Measurements from ENCODE around the gene RPL41.

The RPL41 gene

GRCh38 chr12:56086096-56086495, 30.3 kb upstream of the RPL41 start:
- DNase-seq (ENCODE audit: low read depth, low spot score): no peak

GRCh38 chr12:56086608-56087007, 29.8 kb upstream of the RPL41 start:
- Histone ChIP-seq H3K4me1 (ENCODE audit: insufficient read depth, insufficient read length) (peaks cover 7% of the 10 kb centered on the region), H3K9me3 (ENCODE audit: insufficient read depth, low read length) (no peaks in the 10 kb centered on the region), H3K27me3 (ENCODE audit: insufficient read depth, insufficient read length) (no peaks in the 10 kb centered on the region), H3K9ac (ENCODE audit: insufficient read length, low read depth) (no peak overlapping the region), H3K4me3 (ENCODE audit: insufficient read length, low read depth) (no peak overlapping the region), H3K36me3 (ENCODE audit: insufficient read depth, insufficient read length, low read length) (peaks cover 24% of the 10 kb centered on the region)
- DNase-seq (ENCODE audit: low read depth, low spot score): no peak
- TF ChIP-seq ZNF274 (IDR thresholded peaks at IDR 0.05; ENCODE audit: low read depth, low read length) (no peak), SUZ12 (IDR thresholded peaks at IDR 0.05; ENCODE audit: extremely low read depth, insufficient read depth, insufficient read length) (no peak), YY1 (IDR thresholded peaks at IDR 0.05; ENCODE audit: insufficient read depth, insufficient read length) (no peak)

More at GRCh38 chr12:56086096-56086495, 30.3 kb upstream of the RPL41 start:
- H3K4me1 ChIP-seq (ENCODE audit: insufficient read depth, insufficient read length): peaks cover 11% of the 10 kb centered on the region
- no peaks in the 10 kb centered on the region for H3K9me3 ChIP-seq (ENCODE audit: insufficient read depth, low read length)
- no peak for TF ChIP-seq SUZ12 (IDR thresholded peaks at IDR 0.05; ENCODE audit: extremely low read depth, insufficient read depth, insufficient read length)
- no peak for TF ChIP-seq ZNF274 (IDR thresholded peaks at IDR 0.05; ENCODE audit: low read depth, low read length)
- TF ChIP-seq YY1 (IDR thresholded peaks at IDR 0.05; ENCODE audit: insufficient read depth, insufficient read length): no peak
- no peak overlapping the region for H3K4me3 ChIP-seq (ENCODE audit: insufficient read length, low read depth)
- H3K36me3 ChIP-seq (ENCODE audit: insufficient read depth, insufficient read length, low read length): peaks cover 24% of the 10 kb centered on the region
- no peaks in the 10 kb centered on the region for H3K27me3 ChIP-seq (ENCODE audit: insufficient read depth, insufficient read length)
- H3K9ac ChIP-seq (ENCODE audit: insufficient read length, low read depth): no peak overlapping the region

- no peaks in the 10 kb centered on the region for H3K9me3 ChIP-seq (ENCODE audit: insufficient read depth, low read length)
- H3K4me3 ChIP-seq (ENCODE audit: insufficient read length, low read depth): no peak overlapping the region
- H3K4me1 ChIP-seq (ENCODE audit: insufficient read depth, insufficient read length): peaks cover 3% of the 10 kb centered on the region
- no peak for TF ChIP-seq ZNF274 (IDR thresholded peaks at IDR 0.05; ENCODE audit: low read depth, low read length)
- TF ChIP-seq SUZ12 (IDR thresholded peaks at IDR 0.05; ENCODE audit: extremely low read depth, insufficient read depth, insufficient read length): no peak
- no peak for TF ChIP-seq YY1 (IDR thresholded peaks at IDR 0.05; ENCODE audit: insufficient read depth, insufficient read length)
- peaks cover 24% of the 10 kb centered on the region for H3K36me3 ChIP-seq (ENCODE audit: insufficient read depth, insufficient read length, low read length)
- no peak for DNase-seq (ENCODE audit: low read depth, low spot score)
- H3K27me3 ChIP-seq (ENCODE audit: insufficient read depth, insufficient read length): no peaks in the 10 kb centered on the region
- no peak overlapping the region for H3K9ac ChIP-seq (ENCODE audit: insufficient read length, low read depth)
These were observed 29.2 kb upstream of the RPL41 start for GRCh38 chr12:56087220-56087619.

GRCh38 chr12:56097738-56098137, 18.7 kb upstream of the RPL41 start:
- no peak for DNase-seq (ENCODE audit: low read depth, low spot score)
- peaks cover 52% of the 10 kb centered on the region for H3K36me3 ChIP-seq (ENCODE audit: insufficient read depth, insufficient read length, low read length)
- no peaks in the 10 kb centered on the region for H3K4me1 ChIP-seq (ENCODE audit: insufficient read depth, insufficient read length)
- H3K4me3 ChIP-seq (ENCODE audit: insufficient read length, low read depth): no peak overlapping the region
- 0 out of 2 replicates have a peak, but pooled peaks cover under 1% of the 10 kb centered on the region for H3K9me3 ChIP-seq (ENCODE audit: insufficient read depth, low read length)
- H3K27me3 ChIP-seq (ENCODE audit: insufficient read depth, insufficient read length): no peaks in the 10 kb centered on the region
- TF ChIP-seq ZNF274 (IDR thresholded peaks at IDR 0.05; ENCODE audit: low read depth, low read length) (no peak), YY1 (IDR thresholded peaks at IDR 0.05; ENCODE audit: insufficient read depth, insufficient read length) (no peak), SUZ12 (IDR thresholded peaks at IDR 0.05; ENCODE audit: extremely low read depth, insufficient read depth, insufficient read length) (no peak)
- H3K9ac ChIP-seq (ENCODE audit: insufficient read length, low read depth): no peak overlapping the region

- H3K9ac ChIP-seq (ENCODE audit: insufficient read length, low read depth): no peak overlapping the region
- H3K36me3 ChIP-seq (ENCODE audit: insufficient read depth, insufficient read length, low read length): peaks cover 48% of the 10 kb centered on the region
- H3K9me3 ChIP-seq (ENCODE audit: insufficient read depth, low read length): no peaks in the 10 kb centered on the region
- no peak overlapping the region for H3K4me3 ChIP-seq (ENCODE audit: insufficient read length, low read depth)
- TF ChIP-seq SUZ12 (IDR thresholded peaks at IDR 0.05; ENCODE audit: extremely low read depth, insufficient read depth, insufficient read length) (no peak), YY1 (IDR thresholded peaks at IDR 0.05; ENCODE audit: insufficient read depth, insufficient read length) (no peak), ZNF274 (IDR thresholded peaks at IDR 0.05; ENCODE audit: low read depth, low read length) (no peak)
- no peak for DNase-seq (ENCODE audit: low read depth, low spot score)
- no peaks in the 10 kb centered on the region for H3K27me3 ChIP-seq (ENCODE audit: insufficient read depth, insufficient read length)
- H3K4me1 ChIP-seq (ENCODE audit: insufficient read depth, insufficient read length): no peaks in the 10 kb centered on the region
These were observed 17.8 kb upstream of the RPL41 start for GRCh38 chr12:56098592-56098991.

GRCh38 chr12:56099787-56100186, 16.6 kb upstream of the RPL41 start:
- H3K36me3 ChIP-seq (ENCODE audit: insufficient read depth, insufficient read length, low read length): peaks cover 40% of the 10 kb centered on the region
- no peak for DNase-seq (ENCODE audit: low read depth, low spot score)
- TF ChIP-seq SUZ12 (IDR thresholded peaks at IDR 0.05; ENCODE audit: extremely low read depth, insufficient read depth, insufficient read length) (no peak), YY1 (IDR thresholded peaks at IDR 0.05; ENCODE audit: insufficient read depth, insufficient read length) (no peak), ZNF274 (IDR thresholded peaks at IDR 0.05; ENCODE audit: low read depth, low read length) (no peak)
- H3K4me3 ChIP-seq (ENCODE audit: insufficient read length, low read depth): no peak overlapping the region
- no peaks in the 10 kb centered on the region for H3K27me3 ChIP-seq (ENCODE audit: insufficient read depth, insufficient read length)
- H3K9ac ChIP-seq (ENCODE audit: insufficient read length, low read depth): no peak overlapping the region
- no peaks in the 10 kb centered on the region for H3K9me3 ChIP-seq (ENCODE audit: insufficient read depth, low read length)
- H3K4me1 ChIP-seq (ENCODE audit: insufficient read depth, insufficient read length): no peaks in the 10 kb centered on the region

- DNase-seq (ENCODE audit: low read depth, low spot score): no peak
- Histone ChIP-seq H3K9ac (ENCODE audit: insufficient read length, low read depth) (no peak overlapping the region), H3K9me3 (ENCODE audit: insufficient read depth, low read length) (no peaks in the 10 kb centered on the region)
These were observed 15.4 kb upstream of the RPL41 start for GRCh38 chr12:56101045-56101444.

GRCh38 chr12:56102683-56103065, 13.8 kb upstream of the RPL41 start:
- Histone ChIP-seq H3K9ac (ENCODE audit: insufficient read length, low read depth) (peak overlapping the region; percentile 90), H3K9me3 (ENCODE audit: insufficient read depth, low read length) (no peaks in the 10 kb centered on the region), H3K4me1 (ENCODE audit: insufficient read depth, insufficient read length) (no peaks in the 10 kb centered on the region), H3K4me3 (ENCODE audit: insufficient read length, low read depth) (no peak overlapping the region), H3K36me3 (ENCODE audit: insufficient read depth, insufficient read length, low read length) (peaks cover 56% of the 10 kb centered on the region), H3K27me3 (ENCODE audit: insufficient read depth, insufficient read length) (no peaks in the 10 kb centered on the region)
- TF ChIP-seq SUZ12 (IDR thresholded peaks at IDR 0.05; ENCODE audit: extremely low read depth, insufficient read depth, insufficient read length) (no peak), ZNF274 (IDR thresholded peaks at IDR 0.05; ENCODE audit: low read depth, low read length) (no peak), YY1 (IDR thresholded peaks at IDR 0.05; ENCODE audit: insufficient read depth, insufficient read length) (no peak)
- DNase-seq (ENCODE audit: low read depth, low spot score): no peak

More at GRCh38 chr12:56101045-56101444, 15.4 kb upstream of the RPL41 start:
- no peaks in the 10 kb centered on the region for H3K4me1 ChIP-seq (ENCODE audit: insufficient read depth, insufficient read length)
- no peak for TF ChIP-seq ZNF274 (IDR thresholded peaks at IDR 0.05; ENCODE audit: low read depth, low read length)
- H3K27me3 ChIP-seq (ENCODE audit: insufficient read depth, insufficient read length): no peaks in the 10 kb centered on the region
- H3K36me3 ChIP-seq (ENCODE audit: insufficient read depth, insufficient read length, low read length): peaks cover 49% of the 10 kb centered on the region
- H3K4me3 ChIP-seq (ENCODE audit: insufficient read length, low read depth): no peak overlapping the region
